Osteoblast (primary cell): Measurements from ENCODE around the gene CELSR1. TPM values are rescaled to one million over a fixed set of nuclear protein-coding genes. Genes with fewer than 3 reads are reported as not detected.

Experiments
- DNase-seq: peaks from one replicate; pipeline ENCODE4 v3.0.0; 2011; ENCODE audit warnings: low spot score, mixed read lengths; ENCODE audit not compliant: insufficient read length; ENCODE audit errors: missing footprints
- H2AFZ ChIP-seq: 2 replicates; pipeline ENCODE4 v1.6.0; 2011; ENCODE audit warnings: mild to moderate bottlenecking, low read length
- H3K27ac ChIP-seq: 2 replicates; pipeline ENCODE4 v1.5.1; 2011; ENCODE audit warnings: mild to moderate bottlenecking, low read depth, low read length, moderate library complexity
- H3K27me3 ChIP-seq: 2 replicates; pipeline ENCODE4 v1.6.0; 2012; ENCODE audit warnings: mild to moderate bottlenecking, control low read depth, inconsistent platforms, low read length, moderate library complexity; ENCODE audit not compliant: insufficient read depth
- H3K36me3 ChIP-seq: 2 replicates; pipeline ENCODE4 v1.5.1; 2011; ENCODE audit warnings: mild to moderate bottlenecking, low read length, control low read depth, moderate library complexity; ENCODE audit not compliant: insufficient read depth
- H3K4me1 ChIP-seq: 2 replicates; pipeline ENCODE4 v1.5.1; 2011; ENCODE audit warnings: mild to moderate bottlenecking, low read length, control low read depth, moderate library complexity; ENCODE audit not compliant: insufficient read depth
- H3K4me2 ChIP-seq: 2 replicates; pipeline ENCODE4 v1.6.0; 2011; ENCODE audit warnings: mild to moderate bottlenecking, low read length; ENCODE audit not compliant: insufficient read depth
- H3K4me3 ChIP-seq: fragments of 200-600 bp; sonication (generic); 3 replicates; pipeline ENCODE4 v1.5.1; 2012; ENCODE audit warnings: mild to moderate bottlenecking, low read length, inconsistent platforms; ENCODE audit not compliant: insufficient read depth
- H3K79me2 ChIP-seq: 2 replicates; pipeline ENCODE4 v1.6.0; 2012; ENCODE audit warnings: mild to moderate bottlenecking, low read length, control low read depth, inconsistent platforms; ENCODE audit not compliant: insufficient read depth
- H3K9me3 ChIP-seq: 2 replicates; pipeline ENCODE4 v1.5.1; 2011; ENCODE audit warnings: low read depth, low read length, control low read depth
- H4K20me1 ChIP-seq: 2 replicates; pipeline ENCODE4 v1.6.0; 2012; ENCODE audit warnings: mild to moderate bottlenecking, low read length, control low read depth; ENCODE audit not compliant: insufficient read depth
- total RNA-seq: library from RNA; depleted of rRNA; stranded (reverse); fragments of >200 nt; gene quantifications from 2 replicates; pipeline ENCODE4 v1.2.3, GENCODE V29; 2012
- TF ChIP-seq, protein P1 (sequence below): IDR thresholded peaks from 2 replicates; pipeline ENCODE4 v1.5.1; 2011; ENCODE audit warnings: mild to moderate bottlenecking, low read depth, low read length, moderate library complexity; ENCODE audit errors: extremely low read depth

Gene CELSR1
- total RNA-seq, 1 donor: 3.6 TPM

- no peaks in the 10 kb centered on the region for H3K9me3 ChIP-seq
- H4K20me1 ChIP-seq: no peaks in the 10 kb centered on the region
- DNase-seq: no peak
- no peak overlapping the region for H3K4me3 ChIP-seq
- peaks cover 4% of the 10 kb centered on the region for H3K27me3 ChIP-seq
- H3K4me2 ChIP-seq: no peak overlapping the region
- no peak overlapping the region for H3K27ac ChIP-seq
- no peak overlapping the region for H2AFZ ChIP-seq
- TF ChIP-seq, protein P1, sequence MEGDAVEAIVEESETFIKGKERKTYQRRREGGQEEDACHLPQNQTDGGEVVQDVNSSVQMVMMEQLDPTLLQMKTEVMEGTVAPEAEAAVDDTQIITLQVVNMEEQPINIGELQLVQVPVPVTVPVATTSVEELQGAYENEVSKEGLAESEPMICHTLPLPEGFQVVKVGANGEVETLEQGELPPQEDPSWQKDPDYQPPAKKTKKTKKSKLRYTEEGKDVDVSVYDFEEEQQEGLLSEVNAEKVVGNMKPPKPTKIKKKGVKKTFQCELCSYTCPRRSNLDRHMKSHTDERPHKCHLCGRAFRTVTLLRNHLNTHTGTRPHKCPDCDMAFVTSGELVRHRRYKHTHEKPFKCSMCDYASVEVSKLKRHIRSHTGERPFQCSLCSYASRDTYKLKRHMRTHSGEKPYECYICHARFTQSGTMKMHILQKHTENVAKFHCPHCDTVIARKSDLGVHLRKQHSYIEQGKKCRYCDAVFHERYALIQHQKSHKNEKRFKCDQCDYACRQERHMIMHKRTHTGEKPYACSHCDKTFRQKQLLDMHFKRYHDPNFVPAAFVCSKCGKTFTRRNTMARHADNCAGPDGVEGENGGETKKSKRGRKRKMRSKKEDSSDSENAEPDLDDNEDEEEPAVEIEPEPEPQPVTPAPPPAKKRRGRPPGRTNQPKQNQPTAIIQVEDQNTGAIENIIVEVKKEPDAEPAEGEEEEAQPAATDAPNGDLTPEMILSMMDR: no peak
- no peaks in the 10 kb centered on the region for H3K79me2 ChIP-seq
- no peaks in the 10 kb centered on the region for H3K4me1 ChIP-seq
- no peaks in the 10 kb centered on the region for H3K36me3 ChIP-seq
Measured at GRCh38 chr22:46373159-46373558, 164.3 kb downstream of the CELSR1 start.

DNA sequence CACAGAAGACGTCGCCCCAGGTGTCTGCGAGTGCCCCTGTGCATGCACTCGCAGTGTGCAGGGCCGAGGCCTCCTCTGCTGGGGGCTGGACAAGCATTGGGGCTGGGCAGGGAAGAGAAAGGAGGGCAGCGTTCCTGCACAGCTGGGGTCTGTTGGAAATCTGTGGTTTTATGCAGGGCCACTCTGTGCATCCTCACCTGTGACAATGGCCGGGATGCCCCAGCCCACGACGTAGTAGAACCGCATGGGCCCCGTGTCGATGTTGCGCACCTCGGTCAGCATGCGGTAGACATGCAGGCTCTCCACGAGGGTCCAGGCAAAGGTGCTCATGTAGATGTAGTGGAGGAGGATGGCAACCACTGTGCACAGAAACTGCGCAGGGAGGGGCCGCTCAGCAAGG, 164.7 kb downstream of the CELSR1 start:
- TF ChIP-seq, protein P1: no peak
- no peak overlapping the region for H3K4me2 ChIP-seq

DNA sequence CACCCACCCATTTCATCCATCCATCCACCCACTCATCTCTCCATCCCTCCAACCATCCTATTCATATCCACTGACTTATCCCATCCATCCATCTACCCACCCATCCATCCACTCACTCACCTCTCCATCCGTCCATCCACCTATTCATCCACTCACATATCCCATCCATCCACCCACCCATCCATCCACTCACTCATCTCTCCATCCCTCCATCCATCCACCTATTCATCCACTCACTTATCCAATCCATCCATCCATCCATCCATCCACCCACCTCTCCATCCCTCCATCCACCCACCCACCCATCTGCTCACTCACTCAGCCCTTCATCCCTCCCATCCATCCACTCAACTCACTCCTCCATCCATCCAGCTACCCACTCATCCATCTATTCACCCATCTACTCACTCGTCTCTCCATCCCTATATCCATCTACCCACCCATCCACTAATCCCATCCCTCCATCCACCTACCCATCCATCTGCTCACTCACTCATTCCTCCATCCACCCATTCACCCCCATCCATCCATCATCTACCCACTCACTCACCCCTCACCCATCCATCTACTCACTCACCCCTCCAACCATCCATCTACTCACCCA, 165.7 kb downstream of the CELSR1 start:
- H3K4me1 ChIP-seq: no peaks in the 10 kb centered on the region

More for the DNA sequence above, 164.7 kb downstream of the CELSR1 start:
- no peak for DNase-seq
- H3K79me2 ChIP-seq: no peaks in the 10 kb centered on the region
- H3K4me3 ChIP-seq: no peak overlapping the region
- no peaks in the 10 kb centered on the region for H3K4me1 ChIP-seq
- H3K27ac ChIP-seq: no peak overlapping the region
- H2AFZ ChIP-seq: no peak overlapping the region
- H3K27me3 ChIP-seq: peaks cover 4% of the 10 kb centered on the region
- H3K9me3 ChIP-seq: no peaks in the 10 kb centered on the region
- H4K20me1 ChIP-seq: no peaks in the 10 kb centered on the region
- H3K36me3 ChIP-seq: no peaks in the 10 kb centered on the region

DNA sequence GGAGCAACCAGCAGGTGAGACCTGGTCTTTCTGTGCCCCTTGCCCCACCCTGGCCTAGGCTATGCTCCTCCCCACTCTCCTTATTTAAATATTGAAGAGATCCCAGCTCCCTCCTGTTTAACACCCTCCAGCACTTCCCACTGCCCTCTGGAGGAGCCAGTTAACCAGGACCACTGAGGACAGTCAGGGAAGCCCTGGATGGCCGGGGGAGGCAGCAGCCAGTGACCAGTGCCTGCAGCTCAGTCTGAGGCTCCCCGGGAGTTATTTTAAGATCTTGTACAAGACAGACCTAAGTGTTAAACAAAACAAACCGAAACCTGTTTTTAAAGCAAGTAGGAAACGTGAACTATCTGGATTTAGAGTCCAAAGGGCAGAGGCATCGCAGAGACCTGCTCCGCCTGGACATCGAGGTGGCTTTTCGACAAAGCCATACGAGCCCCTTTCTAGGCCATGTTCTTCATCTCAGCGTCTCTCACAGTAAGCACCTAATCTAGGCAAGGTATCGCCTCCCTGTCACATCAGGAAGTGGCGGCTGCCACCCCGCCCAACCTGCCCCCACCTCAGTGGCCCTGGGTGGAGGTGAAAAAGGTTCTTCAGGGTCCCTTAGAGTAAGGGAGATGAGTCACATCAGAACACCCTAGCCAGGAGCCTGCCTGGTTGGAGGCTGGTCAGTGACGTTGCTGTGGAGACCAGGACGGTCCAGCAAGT, 166.7 kb downstream of the CELSR1 start:
- Histone ChIP-seq H3K79me2 (no peaks in the 10 kb centered on the region), H3K27ac (no peak overlapping the region), H3K4me2 (no peak overlapping the region)

More for the DNA sequence above, 165.7 kb downstream of the CELSR1 start:
- TF ChIP-seq, protein P1: no peak
- peaks cover 4% of the 10 kb centered on the region for H3K27me3 ChIP-seq
- no peak overlapping the region for H3K4me2 ChIP-seq
- no peaks in the 10 kb centered on the region for H3K36me3 ChIP-seq
- DNase-seq: no peak
- H3K27ac ChIP-seq: no peak overlapping the region
- H2AFZ ChIP-seq: no peak overlapping the region
- H3K79me2 ChIP-seq: no peaks in the 10 kb centered on the region
- H4K20me1 ChIP-seq: no peaks in the 10 kb centered on the region
- H3K9me3 ChIP-seq: no peaks in the 10 kb centered on the region
- H3K4me3 ChIP-seq: no peak overlapping the region

More for the DNA sequence above, 166.7 kb downstream of the CELSR1 start:
- Histone ChIP-seq H3K9me3 (no peaks in the 10 kb centered on the region), H3K4me3 (no peak overlapping the region), H4K20me1 (no peaks in the 10 kb centered on the region), H3K36me3 (no peaks in the 10 kb centered on the region), H3K4me1 (no peaks in the 10 kb centered on the region), H2AFZ (no peak overlapping the region), H3K27me3 (peaks cover 4% of the 10 kb centered on the region)
- DNase-seq: no peak
- TF ChIP-seq, protein P1: no peak
